ENCODE results near the gene LLCFC1.

Gene LLCFC1

DNA sequence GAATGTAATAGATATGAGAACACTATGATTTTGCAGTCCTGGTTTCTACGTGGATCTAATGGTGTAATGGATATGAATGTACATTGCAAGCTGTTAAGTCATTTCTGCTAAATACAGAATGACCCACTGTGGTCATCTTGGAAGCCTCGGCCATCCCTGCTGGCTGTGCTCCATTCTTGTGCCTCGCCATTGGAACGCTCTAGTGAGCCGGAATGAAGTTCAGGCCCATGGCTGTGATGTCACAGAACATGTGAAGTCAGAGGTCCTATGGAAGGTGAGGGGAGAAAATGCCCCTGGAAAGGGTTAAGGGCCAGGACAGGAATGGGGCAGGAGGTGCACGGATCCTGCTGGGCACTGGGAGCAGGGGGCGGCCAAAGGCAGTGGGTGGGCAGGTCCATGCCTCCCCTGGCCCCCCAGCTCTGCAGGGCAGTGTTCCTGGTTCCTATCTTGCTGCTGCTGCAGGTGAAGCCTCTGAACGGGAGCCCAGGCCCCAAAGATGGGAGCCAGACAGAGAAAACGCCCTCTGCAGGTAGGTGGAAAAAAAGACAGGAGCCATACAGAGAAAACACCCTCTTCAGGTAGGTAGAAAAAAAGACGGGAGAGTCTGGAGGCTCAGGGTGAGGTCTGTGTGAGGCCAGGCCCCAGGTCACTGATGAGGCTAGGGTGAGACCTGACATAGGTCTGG is at the start of gene LLCFC1:
TSS of gene LLCFC1 (plus strand) at position 259 of the 685 bp plus-strand sequence. CDS start at position 397, 138 bp downstream.
- TF ChIP-seq, protein P1, sequence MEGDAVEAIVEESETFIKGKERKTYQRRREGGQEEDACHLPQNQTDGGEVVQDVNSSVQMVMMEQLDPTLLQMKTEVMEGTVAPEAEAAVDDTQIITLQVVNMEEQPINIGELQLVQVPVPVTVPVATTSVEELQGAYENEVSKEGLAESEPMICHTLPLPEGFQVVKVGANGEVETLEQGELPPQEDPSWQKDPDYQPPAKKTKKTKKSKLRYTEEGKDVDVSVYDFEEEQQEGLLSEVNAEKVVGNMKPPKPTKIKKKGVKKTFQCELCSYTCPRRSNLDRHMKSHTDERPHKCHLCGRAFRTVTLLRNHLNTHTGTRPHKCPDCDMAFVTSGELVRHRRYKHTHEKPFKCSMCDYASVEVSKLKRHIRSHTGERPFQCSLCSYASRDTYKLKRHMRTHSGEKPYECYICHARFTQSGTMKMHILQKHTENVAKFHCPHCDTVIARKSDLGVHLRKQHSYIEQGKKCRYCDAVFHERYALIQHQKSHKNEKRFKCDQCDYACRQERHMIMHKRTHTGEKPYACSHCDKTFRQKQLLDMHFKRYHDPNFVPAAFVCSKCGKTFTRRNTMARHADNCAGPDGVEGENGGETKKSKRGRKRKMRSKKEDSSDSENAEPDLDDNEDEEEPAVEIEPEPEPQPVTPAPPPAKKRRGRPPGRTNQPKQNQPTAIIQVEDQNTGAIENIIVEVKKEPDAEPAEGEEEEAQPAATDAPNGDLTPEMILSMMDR (IDR thresholded peaks at IDR 0.05): peak; percentile 54

DNA sequence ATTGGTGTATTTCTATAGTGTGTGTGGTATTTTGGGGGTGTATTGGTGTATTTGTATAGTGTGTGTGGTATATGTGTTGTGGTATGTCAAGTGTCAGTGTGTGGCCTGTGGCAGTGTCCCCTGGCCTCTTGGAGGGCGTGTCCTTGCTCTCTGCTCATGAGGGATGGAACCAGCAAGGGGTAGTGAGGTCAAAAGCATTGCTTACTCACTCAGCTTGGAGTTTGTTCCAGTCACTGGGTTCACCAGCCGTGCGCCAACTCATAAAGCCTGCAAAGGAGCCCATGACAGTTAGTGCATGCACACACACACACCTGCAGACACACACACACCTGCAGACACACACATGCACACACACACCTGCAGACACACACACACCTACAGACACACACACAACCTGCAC is 49.5 kb upstream of the LLCFC1 start:
- TF ChIP-seq, protein P1 (IDR thresholded peaks at IDR 0.05): no peak

DNA sequence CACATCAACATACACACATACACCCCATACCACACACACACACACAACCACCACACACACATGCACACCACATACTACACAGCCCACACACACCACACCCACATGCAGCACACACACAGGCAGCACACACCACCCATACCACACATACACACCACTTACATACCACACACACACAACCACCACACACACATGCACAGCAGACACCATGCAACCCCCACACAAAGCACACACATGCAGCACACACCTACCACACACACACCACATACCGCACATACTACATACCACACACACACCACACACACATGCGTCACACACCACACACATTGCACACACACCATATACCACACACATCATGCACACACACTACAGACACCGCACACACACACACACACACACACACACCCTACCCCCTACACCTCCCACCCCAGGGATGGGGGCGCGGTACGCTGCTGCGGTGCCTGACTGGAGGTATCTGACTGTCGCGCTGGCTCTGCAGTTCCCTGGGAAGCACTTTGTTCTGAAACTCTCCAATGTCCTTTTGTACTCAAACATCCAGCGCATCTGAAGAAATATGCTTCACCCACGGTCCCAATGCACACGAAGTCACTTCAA is 48.3 kb upstream of the LLCFC1 start:
- TF ChIP-seq, protein P1 (IDR thresholded peaks at IDR 0.05): no peak

- TF ChIP-seq, protein P1 (IDR thresholded peaks at IDR 0.05): no peak
Measured at GRCh38 chr7:142891490-142892082, 47.7 kb upstream of the LLCFC1 start.

DNA sequence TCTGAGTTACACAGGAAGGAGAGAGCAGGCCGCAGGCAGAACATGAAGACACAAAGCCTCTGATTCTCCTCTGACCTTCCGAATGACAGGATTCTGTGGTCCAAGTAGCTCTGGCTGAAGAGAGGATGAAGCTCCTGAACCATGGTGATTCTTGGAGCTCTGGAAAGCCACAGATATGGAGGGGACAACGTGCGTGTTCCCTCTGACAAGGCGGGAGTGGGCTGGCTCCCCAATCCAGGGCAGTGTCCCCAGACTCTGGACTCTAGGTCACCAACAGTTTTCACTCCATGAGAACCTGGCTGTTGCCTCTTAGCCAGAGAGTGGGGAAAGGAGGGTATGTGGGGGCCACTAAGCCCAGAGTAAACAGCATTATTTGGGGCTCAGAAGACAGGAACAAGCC is 46.3 kb upstream of the LLCFC1 start:
- TF ChIP-seq, protein P1 (IDR thresholded peaks at IDR 0.05): no peak

DNA sequence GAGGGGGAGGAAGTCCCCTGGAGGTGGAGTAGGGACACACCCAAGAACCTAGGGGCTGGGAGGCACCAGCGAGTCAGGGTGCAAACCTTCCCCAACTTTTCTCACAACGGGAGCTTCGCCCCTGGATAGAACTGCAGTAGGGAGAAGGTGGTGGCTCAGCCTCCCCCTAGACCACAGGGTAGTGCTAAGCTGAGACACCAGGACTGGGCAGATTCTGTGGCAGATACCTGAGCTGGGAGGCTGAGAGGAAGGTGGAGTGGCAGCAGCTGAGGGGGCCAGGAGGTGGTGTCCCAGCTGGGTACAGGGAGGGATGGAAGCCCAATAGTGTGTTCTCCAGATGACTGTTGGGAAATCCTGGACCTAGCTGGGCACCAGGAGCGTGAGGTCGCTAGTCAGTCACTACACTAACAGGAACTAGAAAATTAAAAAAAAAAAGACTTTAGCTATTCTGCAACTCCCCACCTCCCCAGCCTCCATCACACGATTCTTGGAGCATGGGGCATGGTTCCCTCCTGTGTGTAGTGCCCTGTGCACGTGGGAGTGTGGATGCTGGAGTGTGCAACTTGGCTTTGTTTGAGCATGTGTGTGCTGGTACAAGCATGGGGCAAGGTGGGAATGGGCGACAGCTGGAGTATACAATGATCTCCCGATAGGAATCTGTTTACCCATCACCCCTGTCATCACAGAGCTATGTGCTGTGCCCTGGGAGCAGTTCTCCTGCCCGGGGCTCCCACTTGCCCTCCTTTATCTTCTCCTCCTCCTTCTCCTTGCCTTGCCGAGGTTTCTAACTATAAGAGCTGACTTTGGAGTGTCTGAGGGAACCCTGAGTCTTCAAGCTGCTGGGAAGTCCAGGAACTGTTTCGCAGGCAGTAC is 44.9 kb upstream of the LLCFC1 start:
- TF ChIP-seq, protein P1 (IDR thresholded peaks at IDR 0.05): no peak

DNA sequence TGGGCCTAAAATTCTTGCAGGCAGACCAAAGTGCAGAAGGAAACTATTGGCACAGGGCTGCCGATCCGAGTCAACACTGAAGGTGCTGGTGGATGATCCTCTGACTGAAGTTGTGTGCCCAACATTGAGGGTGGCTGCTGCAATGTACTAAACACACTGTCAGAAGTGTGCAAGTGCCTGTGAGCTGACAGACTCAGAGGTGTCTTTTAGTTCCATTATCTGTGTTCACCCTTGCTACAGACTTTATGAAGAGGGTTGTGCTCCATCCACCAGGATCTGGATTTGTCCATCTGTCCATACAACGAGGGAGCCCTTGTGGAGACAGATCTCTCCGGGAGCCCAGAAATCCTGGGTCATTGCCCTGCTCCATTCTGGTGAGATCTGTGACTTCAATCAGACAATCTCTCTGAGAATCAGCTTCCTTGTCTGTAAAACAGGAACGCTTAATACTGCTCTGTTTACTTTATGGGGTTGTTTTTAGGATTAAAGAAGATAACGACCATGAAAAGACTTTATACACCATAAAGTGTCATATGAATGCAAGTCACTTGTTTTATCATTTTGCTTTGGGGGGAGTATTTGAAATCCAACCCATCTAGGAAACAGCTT is 44.2 kb upstream of the LLCFC1 start:
- TF ChIP-seq, protein P1 (IDR thresholded peaks at IDR 0.05): no peak
